Activated CD8-positive, alpha-beta memory T cell treated with anti-CD3 and anti-CD28 coated beads for 4 hours (primary cell): ENCODE results near the gene PCDHB2.
"Not testable (repeated sequence)": the region's sequence is repeated elsewhere in the genome, so short reads cannot be mapped to it uniquely, and the experiment has no call there.

Experiments
- DNase-seq, 2 donors: peaks; one replicate each; pipeline ENCODE4 v3.0.0-alpha.2; 2020; ENCODE audit warnings: low read depth in 2 of 2

The PCDHB2 gene

GRCh38 chr5:141135718-141136266 is 41.4 kb downstream of the PCDHB2 start:
- DNase-seq, result no peak

- DNase-seq, result not testable (repeated sequence)
Observed at GRCh38 chr5:141137346-141137745, 42.9 kb downstream of the PCDHB2 start.
